Activated naive CD8-positive, alpha-beta T cell treated with anti-CD3 and anti-CD28 coated beads, Interleukin-2, amount 10 ng/mL, durations not matched to agents 7 days and 5 days (primary cell): ENCODE data around the gene ZIM2. TPM values are rescaled to one million over a fixed set of nuclear protein-coding genes. Genes with fewer than 3 reads are reported as not detected.

Experiments
- ATAC-seq: fragments of 150-1000 bp; cut with Tn5 transposase; one replicate; pipeline ENCODE4 v1.10.0; 2021; ENCODE audit warnings: low read depth, moderate library complexity
- POLR2A ChIA-PET: fragments of 350-600 bp; sonication (Branson Sonifier 250); formaldehyde crosslinking; loops from one replicate; lab custom pipeline; 2021; ENCODE audit warnings: antibody characterized with exemption; lab: Charles Lee
- DNase-seq: peaks from one replicate; pipeline ENCODE4 v3.0.0; 2021
- H3K27ac Mint-ChIP-seq: one replicate; pipeline ENCODE4 v1.8.0; 2022; ENCODE audit warnings: mild to moderate bottlenecking, mixed read lengths
- H3K27me3 Mint-ChIP-seq: one replicate; pipeline ENCODE4 v1.8.0; 2022; ENCODE audit warnings: mild to moderate bottlenecking, moderate library complexity, mixed read lengths
- H3K36me3 Mint-ChIP-seq: one replicate; pipeline ENCODE4 v1.8.0; 2021; ENCODE audit warnings: mild to moderate bottlenecking, mixed read lengths
- H3K4me1 Mint-ChIP-seq: one replicate; pipeline ENCODE4 v1.8.0; 2021; ENCODE audit warnings: mixed read lengths
- H3K4me3 Mint-ChIP-seq: one replicate; pipeline ENCODE4 v1.8.0; 2022; ENCODE audit warnings: mild to moderate bottlenecking, moderate library complexity, mixed read lengths
- H3K9me3 Mint-ChIP-seq: one replicate; pipeline ENCODE4 v1.8.0; 2021; ENCODE audit warnings: mixed read lengths
- total RNA-seq, 2 experiments: library from RNA; stranded (reverse); gene quantifications; one replicate each; pipeline ENCODE4 v1.2.3, GENCODE V29; 2021

The ZIM2 gene
- total RNA-seq, 2 experiments from 2014 or later: not detected

DNA sequence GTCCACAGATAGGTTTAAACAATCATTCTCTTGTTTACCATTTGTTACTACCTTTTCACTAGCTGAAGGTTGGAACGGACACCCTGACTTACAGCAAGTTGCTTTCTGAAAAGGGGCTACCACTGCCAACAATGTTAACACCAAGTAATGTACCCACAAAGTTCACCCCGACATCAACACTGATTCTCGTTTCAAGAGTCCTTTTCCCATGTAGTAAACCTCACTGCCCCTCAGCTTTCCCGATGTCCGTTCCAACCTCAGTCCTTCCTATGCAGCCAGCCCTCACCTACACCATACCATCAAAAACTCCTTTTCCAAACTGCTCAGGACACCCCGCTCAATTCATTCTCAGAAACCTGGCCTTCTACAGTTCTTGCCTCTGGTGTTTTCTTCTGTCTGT, 29.0 kb downstream of the ZIM2 start:
- Mint-ChIP-seq H3K9me3 (peaks cover 28% of the 10 kb centered on the region), H3K4me1 (no peaks in the 10 kb centered on the region), H3K27me3 (no peaks in the 10 kb centered on the region), H3K27ac (no peak overlapping the region), H3K4me3 (no peak overlapping the region), H3K36me3 (no peaks in the 10 kb centered on the region)
- POLR2A ChIA-PET: no interaction called here
- no peak for DNase-seq
- no peak for ATAC-seq

DNA sequence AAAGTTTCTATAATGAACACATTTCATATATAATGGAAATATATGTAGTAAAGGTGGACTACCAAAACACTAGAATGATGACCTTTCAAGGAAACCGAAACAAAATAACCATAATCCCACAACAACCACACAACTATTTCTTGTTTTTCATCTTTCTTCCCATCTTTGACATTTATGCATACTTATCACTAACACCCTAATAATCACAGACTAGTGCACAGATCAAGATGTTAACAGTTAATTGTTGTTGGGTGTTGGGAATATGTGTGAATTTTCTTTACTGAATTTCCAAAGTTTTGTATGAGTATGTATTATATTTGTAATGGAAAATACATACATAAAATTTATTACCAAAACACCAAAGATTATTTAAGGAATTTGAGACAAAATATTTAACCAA, 30.3 kb downstream of the ZIM2 start:
- POLR2A ChIA-PET: no interaction called here
- DNase-seq (no peak), ATAC-seq (no peak)
- Mint-ChIP-seq H3K4me3 (no peak overlapping the region), H3K27ac (no peak overlapping the region), H3K9me3 (peaks cover 31% of the 10 kb centered on the region), H3K36me3 (no peaks in the 10 kb centered on the region), H3K27me3 (no peaks in the 10 kb centered on the region), H3K4me1 (no peaks in the 10 kb centered on the region)

DNA sequence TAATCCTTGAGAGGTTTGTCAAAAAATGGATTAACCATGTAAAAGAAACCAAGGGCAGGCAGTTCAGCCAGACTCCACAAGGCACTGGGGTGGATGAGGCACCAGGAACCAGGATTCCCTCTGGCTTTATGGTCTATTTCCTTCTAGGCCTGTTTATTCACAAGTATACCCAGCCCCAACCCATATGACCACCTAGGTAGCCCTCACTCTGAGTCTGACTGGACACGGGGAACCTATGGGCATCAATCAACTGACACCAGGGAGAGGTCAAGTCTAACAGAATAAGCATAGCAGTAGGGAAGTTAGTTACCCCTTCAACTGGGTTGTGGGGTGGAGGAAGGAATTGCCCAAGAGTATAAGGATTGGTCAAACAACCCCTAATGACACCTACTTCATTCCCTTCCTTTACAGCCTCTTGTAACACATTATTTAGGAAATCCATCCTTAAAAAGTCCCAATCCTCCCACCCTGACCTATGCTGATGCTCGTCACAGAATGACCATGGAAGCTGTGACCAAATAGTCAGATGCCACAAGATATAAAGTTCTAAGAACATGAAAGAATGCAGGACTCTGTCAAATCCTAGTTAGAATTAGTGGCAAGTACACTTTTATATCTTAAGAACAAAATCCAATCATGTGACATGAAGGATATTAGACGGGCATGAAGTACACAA, 31.7 kb downstream of the ZIM2 start:
- H3K27me3 Mint-ChIP-seq: no peaks in the 10 kb centered on the region
- H3K27ac Mint-ChIP-seq: no peak overlapping the region

DNA sequence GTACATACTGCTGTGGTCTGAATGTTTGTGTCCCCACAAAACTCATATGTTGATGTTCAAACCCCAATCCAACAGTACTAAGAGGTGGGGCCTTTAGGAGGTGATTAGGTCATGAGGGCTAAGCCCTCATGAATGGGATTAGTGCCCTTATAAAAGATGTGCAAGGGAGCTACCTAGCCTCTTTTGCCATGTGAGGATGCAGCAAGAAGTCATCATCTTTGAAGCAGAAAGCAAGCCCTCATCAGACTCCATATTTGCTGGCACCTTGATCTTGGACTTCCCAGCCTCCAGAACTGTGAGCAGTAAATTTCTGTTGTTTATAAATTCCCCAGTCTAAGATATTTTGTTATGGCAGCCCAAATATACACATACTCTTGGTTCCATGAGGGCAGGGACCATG, 33.9 kb downstream of the ZIM2 start:
- H3K27ac Mint-ChIP-seq: no peak overlapping the region
- ATAC-seq (no peak), DNase-seq (no peak)
- no peak overlapping the region for H3K4me3 Mint-ChIP-seq
- H3K36me3 Mint-ChIP-seq: no peaks in the 10 kb centered on the region
- no peaks in the 10 kb centered on the region for H3K27me3 Mint-ChIP-seq
- POLR2A ChIA-PET: no interaction called here
- peaks cover 22% of the 10 kb centered on the region for H3K9me3 Mint-ChIP-seq
- no peaks in the 10 kb centered on the region for H3K4me1 Mint-ChIP-seq

More for the DNA sequence above, 31.7 kb downstream of the ZIM2 start:
- Mint-ChIP-seq H3K9me3 (peaks cover 25% of the 10 kb centered on the region), H3K36me3 (no peaks in the 10 kb centered on the region), H3K4me3 (no peak overlapping the region), H3K4me1 (no peaks in the 10 kb centered on the region)
- POLR2A ChIA-PET: no interaction called here
- DNase-seq (no peak), ATAC-seq (no peak)

DNA sequence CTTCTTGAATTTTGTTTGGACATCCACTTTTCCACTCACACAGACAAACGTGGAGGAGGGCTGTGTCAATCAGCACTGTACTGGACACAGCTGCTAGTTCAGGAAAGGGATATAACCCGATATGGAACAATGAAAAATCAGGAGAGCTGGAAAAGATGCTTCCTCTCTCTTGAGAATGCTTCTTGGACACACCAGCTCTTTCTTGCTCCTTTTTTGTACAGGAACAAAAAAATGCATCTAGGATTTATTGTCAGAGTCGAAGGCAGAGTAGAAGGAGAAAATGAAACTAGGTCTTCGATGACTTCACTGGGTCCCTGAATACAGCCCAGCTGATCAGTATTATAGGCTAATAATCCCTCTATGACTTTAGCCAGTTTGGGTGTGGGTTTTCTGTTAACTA, 62.2 kb downstream of the ZIM2 start:
- Mint-ChIP-seq H3K9me3 (peaks cover 21% of the 10 kb centered on the region), H3K27me3 (no peaks in the 10 kb centered on the region), H3K4me3 (no peak overlapping the region)

DNA sequence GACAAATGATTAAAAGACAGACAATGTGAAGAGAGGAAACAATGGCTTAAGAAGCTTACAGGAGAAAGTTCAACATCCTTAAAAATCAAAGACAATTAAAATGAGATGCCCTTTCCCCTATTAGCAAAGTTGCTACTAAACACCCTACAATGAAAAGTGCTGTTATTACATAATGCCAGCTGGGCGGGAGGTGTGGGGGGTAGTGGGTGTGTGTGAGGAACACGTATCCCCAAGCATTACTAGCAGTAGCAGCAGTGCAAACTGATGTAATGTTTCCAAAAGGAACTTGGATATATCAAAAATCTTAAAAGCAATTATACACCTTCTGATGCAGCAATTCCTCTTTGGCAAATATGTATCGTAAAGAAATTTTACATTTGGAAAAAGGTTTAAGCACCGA, 70.9 kb downstream of the ZIM2 start:
- peaks cover 24% of the 10 kb centered on the region for H3K9me3 Mint-ChIP-seq
- POLR2A ChIA-PET: no interaction called here
- H3K27me3 Mint-ChIP-seq: no peaks in the 10 kb centered on the region
- H3K27ac Mint-ChIP-seq: no peak overlapping the region
- no peak for DNase-seq
- H3K36me3 Mint-ChIP-seq: peaks cover under 1% of the 10 kb centered on the region
- ATAC-seq: no peak
- H3K4me3 Mint-ChIP-seq: no peak overlapping the region
- H3K4me1 Mint-ChIP-seq: peaks cover 5% of the 10 kb centered on the region

More for the DNA sequence above, 62.2 kb downstream of the ZIM2 start:
- Mint-ChIP-seq H3K36me3 (no peaks in the 10 kb centered on the region), H3K4me1 (no peaks in the 10 kb centered on the region), H3K27ac (no peak overlapping the region)
- POLR2A ChIA-PET: no interaction called here
- ATAC-seq: no peak
- no peak for DNase-seq

DNA sequence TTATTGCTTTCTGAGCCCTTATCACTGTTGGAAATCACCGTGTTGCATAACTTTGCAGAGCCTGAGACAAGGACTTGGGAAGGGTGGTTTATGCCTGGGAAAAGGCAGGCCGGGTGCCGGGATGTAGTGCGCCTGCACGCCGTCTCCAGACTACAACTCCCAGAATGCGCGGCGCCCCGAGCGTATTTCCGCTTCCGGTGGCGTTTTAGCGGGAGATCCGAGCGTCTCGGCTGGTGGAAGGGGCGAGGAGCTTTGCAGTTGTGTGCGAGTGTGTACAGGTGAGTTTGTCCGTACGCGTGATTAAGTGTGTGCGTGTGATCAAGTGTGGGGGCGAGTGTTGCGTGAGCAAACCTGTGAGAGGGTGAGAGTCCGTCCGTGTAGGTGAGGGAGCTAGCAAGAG, 75.4 kb downstream of the ZIM2 start:
- Mint-ChIP-seq H3K27me3 (no peaks in the 10 kb centered on the region), H3K9me3 (peaks cover 29% of the 10 kb centered on the region), H3K36me3 (peaks cover 5% of the 10 kb centered on the region), H3K4me1 (peaks cover 5% of the 10 kb centered on the region), H3K27ac (no peak overlapping the region), H3K4me3 (peak overlapping the region; percentile 76)
- no peak for ATAC-seq
- DNase-seq: peak; percentile 47
- POLR2A ChIA-PET: no interaction called here

DNA sequence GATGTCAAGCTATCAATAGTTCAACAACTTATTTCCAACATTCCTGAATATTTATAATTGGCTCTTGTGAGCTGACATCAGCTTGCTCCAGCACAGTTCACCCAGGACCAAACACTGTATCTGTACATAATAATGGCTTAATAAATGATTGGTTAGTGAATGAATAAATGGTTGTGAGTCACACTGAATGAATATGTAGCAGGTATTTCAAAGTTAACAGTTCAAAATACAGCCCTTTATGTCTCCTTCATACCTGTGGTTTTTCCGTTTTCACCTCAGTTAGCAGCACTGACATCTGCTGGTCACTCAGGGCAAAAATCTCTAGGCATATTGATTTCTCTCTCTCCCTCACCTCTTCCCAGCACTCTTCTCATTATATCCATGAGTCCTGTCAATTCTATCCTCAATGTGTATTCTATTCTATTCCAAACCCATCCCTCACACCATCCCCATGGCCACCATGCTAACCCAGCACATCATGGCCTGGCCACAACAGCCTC, 76.3 kb downstream of the ZIM2 start:
- Mint-ChIP-seq H3K36me3 (peaks cover 5% of the 10 kb centered on the region), H3K27ac (no peak overlapping the region), H3K4me3 (no peak overlapping the region), H3K4me1 (peaks cover 5% of the 10 kb centered on the region), H3K27me3 (no peaks in the 10 kb centered on the region), H3K9me3 (peaks cover 35% of the 10 kb centered on the region)
- POLR2A ChIA-PET: no interaction called here
- DNase-seq (no peak), ATAC-seq (no peak)

DNA sequence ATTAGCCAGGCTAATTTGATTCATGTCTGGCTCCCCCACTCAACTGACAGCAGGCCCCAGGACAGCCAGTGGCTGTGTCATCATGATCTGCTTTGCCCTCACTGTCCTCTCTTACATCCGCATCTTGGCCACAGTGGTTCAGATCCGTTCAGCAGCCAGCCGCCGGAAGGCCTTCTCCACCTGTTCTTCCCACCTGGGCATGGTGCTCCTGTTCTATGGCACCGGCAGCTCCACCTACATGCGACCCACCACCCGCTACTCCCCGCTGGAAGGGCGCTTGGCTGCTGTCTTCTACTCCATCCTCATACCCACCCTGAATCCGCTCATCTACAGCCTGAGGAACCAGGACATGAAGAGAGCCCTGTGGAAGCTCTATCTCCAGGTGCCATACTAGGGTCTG, 79.7 kb downstream of the ZIM2 start:
- Mint-ChIP-seq H3K27me3 (no peaks in the 10 kb centered on the region), H3K27ac (no peak overlapping the region), H3K4me1 (peaks cover 5% of the 10 kb centered on the region), H3K9me3 (peaks cover 45% of the 10 kb centered on the region), H3K4me3 (no peak overlapping the region), H3K36me3 (peaks cover 7% of the 10 kb centered on the region)
- DNase-seq: no peak
- POLR2A ChIA-PET: no interaction called here
- no peak for ATAC-seq

DNA sequence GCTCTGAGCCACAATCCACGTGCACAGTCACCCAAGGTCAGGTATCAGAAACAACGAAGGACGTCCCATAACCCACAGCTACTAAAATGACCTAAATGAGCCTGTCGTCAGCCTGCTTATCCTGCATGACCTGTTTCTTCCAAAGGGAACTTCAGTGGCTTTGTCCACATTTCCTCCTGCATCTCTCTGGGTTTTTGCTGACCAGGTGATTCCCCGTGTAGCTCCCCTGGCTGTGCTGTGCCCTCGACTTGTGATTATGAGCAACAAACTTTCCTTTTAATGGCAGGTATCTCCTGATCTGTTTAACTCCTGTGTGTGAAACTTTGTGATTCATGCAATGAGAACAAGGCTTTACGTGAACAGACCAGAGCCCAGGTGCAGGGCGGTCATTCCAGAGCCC, 81.0 kb downstream of the ZIM2 start:
- no peak for ATAC-seq
- Mint-ChIP-seq H3K4me1 (no peaks in the 10 kb centered on the region), H3K36me3 (peaks cover 5% of the 10 kb centered on the region), H3K9me3 (peaks cover 34% of the 10 kb centered on the region), H3K27me3 (no peaks in the 10 kb centered on the region), H3K27ac (no peak overlapping the region), H3K4me3 (no peak overlapping the region)
- DNase-seq: no peak
- POLR2A ChIA-PET: no interaction called here

DNA sequence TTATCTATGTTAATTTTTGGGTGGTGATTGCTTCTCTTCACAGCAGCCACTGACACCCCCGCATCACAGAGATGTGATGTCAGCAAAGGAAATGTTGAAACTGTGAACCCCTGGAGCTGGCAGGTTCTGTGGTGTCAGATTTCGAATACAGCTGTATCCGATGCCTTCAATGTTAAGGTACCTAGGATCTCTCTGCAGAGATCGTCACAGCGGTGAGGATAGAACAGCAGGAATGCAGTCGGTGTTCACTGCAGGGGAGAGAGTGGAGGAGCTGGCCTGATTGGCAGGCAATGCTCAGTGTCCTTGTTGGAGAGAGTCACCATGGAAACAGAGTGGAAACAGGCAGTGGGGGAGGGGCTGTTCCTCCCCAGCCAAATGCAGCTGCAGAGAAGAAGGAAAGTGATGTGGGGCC, 89.4 kb downstream of the ZIM2 start:
- H3K4me1 Mint-ChIP-seq: no peaks in the 10 kb centered on the region
- DNase-seq: no peak
- no peak for ATAC-seq
- H3K27ac Mint-ChIP-seq: no peak overlapping the region
- POLR2A ChIA-PET: no interaction called here
- H3K27me3 Mint-ChIP-seq: no peaks in the 10 kb centered on the region
- no peaks in the 10 kb centered on the region for H3K36me3 Mint-ChIP-seq
- peaks cover 26% of the 10 kb centered on the region for H3K9me3 Mint-ChIP-seq
- H3K4me3 Mint-ChIP-seq: no peak overlapping the region

DNA sequence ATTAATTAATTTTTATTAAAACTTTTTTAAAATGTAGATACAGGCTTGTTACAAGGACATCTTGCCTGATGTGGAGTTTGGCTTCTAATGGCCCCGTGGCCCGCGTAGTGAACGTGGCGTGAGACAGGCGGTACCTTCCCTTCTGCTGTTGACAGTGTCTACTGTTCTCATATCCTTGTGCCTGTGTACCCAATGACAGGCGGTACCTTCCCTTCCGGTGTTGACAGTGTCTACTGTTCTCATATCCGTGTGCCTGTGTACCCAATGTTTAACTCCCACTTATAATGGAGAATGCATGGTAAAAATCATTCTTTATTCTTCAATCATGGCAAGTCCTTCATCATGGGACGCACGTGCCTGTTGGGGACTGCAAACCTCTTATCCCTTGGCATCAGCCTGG, 89.9 kb downstream of the ZIM2 start:
- Mint-ChIP-seq H3K4me1 (no peaks in the 10 kb centered on the region), H3K9me3 (peaks cover 30% of the 10 kb centered on the region), H3K27me3 (no peaks in the 10 kb centered on the region), H3K27ac (no peak overlapping the region), H3K4me3 (no peak overlapping the region), H3K36me3 (no peaks in the 10 kb centered on the region)
- DNase-seq: no peak
- no peak for ATAC-seq
- POLR2A ChIA-PET: no interaction called here

DNA sequence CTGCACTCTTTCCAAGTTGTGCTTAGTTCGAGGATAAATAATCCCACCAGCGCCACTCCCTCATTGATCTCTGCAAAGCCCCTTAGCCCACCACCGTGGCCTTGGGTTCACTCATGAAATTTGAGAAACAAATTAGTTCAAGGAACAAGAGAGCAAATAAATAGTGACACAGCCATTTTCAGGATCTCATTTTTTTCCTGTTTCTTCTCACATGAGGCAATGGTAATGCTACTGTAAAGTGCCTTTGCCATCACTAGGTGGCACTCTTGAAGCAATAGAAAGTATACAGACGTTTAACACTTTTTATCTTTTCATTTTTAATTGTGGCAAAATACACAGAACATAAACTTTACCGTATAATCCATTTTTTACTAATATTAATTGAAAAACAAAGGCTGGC, 92.1 kb downstream of the ZIM2 start:
- peaks cover 34% of the 10 kb centered on the region for H3K9me3 Mint-ChIP-seq
- no peak overlapping the region for H3K27ac Mint-ChIP-seq
- POLR2A ChIA-PET: no interaction called here
- H3K36me3 Mint-ChIP-seq: no peaks in the 10 kb centered on the region
- no peak for ATAC-seq
- H3K4me1 Mint-ChIP-seq: no peaks in the 10 kb centered on the region
- H3K27me3 Mint-ChIP-seq: no peaks in the 10 kb centered on the region
- no peak for DNase-seq
- no peak overlapping the region for H3K4me3 Mint-ChIP-seq

DNA sequence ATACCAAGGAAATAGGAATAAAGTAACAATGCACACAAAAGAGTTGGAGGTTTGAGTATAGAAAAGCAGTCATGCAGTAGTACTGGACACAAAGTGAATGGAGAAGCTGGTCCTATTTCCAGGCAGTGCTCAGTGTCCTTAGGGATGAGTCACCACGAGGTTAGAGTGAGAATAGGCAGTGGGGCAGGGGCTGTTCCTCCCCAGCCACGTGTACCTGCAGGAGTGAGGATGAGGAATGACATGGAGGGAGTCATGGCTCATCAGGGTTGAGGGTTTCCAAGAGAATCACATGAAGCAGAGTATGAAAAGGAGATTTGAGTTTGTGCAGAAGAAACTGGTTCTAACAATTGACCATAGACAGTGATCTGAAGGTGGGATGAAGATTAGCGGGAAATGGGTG, 94.2 kb downstream of the ZIM2 start:
- H3K27me3 Mint-ChIP-seq: no peaks in the 10 kb centered on the region
- POLR2A ChIA-PET: no interaction called here
- H3K4me3 Mint-ChIP-seq: no peak overlapping the region
- no peaks in the 10 kb centered on the region for H3K36me3 Mint-ChIP-seq
- H3K27ac Mint-ChIP-seq: no peak overlapping the region
- H3K4me1 Mint-ChIP-seq: no peaks in the 10 kb centered on the region
- DNase-seq (no peak), ATAC-seq (no peak)
- peaks cover 37% of the 10 kb centered on the region for H3K9me3 Mint-ChIP-seq
